GM12875 (cell line): Measurements from ENCODE around the gene STAT2.

Experiments
- H3K4me3 ChIP-seq: one replicate; pipeline ENCODE4 v1.5.1; 2011; ENCODE audit warnings: low read depth, low read length, control low read depth
- CTCF ChIP-seq: IDR thresholded peaks from 2 replicates; pipeline ENCODE4 v1.5.1; 2011; ENCODE audit warnings: low read depth, mild to moderate bottlenecking, control low read depth, inconsistent platforms, low read length, moderate library complexity, borderline replicate concordance; ENCODE audit not compliant: insufficient read depth

STAT2 gene

GRCh38 chr12:56307221-56307965, 52.5 kb downstream of the STAT2 start:
- no peak for TF ChIP-seq CTCF

DNA sequence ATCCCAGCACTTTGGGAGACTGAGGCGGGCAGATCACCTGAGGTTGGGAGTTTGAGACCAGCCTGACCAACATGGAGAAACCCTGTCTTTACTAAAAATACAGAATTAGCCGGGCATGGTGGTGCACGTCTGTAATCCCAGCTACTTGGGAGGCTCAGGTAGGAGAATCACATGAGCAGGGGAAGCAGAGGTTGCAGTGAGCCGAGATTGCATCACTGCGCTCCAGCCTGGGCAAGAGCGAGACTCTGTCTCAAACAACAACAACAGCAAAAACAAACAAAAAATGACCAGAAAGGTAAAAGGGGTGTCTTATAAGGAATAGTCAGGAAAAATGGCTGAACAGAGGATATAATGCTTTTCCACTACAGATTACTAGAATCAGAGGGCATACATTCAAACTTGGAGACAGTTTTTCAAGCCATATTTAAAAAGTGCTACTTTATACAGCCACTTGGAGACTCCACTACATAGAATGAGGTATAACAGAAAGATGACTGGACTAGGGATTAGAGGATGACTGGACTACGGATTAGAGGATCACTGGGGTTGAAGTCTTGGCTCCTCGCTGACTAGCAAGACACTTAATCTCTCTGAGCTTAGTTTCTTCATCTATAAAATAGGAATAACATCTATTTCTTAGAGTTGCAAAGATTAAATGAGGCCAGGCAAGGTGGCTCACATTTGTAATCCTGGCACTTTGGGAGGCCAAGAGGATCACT, 54.9 kb downstream of the STAT2 start:
- no peak for TF ChIP-seq CTCF

More at GRCh38 chr12:56307221-56307965, 52.5 kb downstream of the STAT2 start:
- no peak overlapping the region for H3K4me3 ChIP-seq

DNA sequence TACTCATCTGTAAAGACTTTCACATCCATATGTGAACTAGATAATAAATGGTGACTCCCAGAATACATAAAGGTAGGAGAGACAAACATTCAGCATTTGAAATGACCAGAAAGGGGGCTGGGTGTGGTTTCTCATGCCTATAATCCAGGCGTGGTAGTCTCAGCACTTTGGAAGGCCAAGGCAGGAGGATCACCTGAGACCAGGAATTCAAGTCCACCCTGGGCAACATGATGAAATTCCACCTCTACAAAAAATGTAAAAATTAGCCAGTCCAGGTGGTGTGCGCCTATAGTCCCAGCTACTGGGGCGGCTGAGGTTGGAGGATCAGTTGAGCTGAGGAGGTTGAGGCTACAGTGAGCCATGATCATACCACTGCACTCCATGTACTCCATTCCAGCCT, 55.6 kb downstream of the STAT2 start:
- no peak for TF ChIP-seq CTCF
- H3K4me3 ChIP-seq, result no peak overlapping the region

More for the DNA sequence above, 54.9 kb downstream of the STAT2 start:
- H3K4me3 ChIP-seq, result no peak overlapping the region

DNA sequence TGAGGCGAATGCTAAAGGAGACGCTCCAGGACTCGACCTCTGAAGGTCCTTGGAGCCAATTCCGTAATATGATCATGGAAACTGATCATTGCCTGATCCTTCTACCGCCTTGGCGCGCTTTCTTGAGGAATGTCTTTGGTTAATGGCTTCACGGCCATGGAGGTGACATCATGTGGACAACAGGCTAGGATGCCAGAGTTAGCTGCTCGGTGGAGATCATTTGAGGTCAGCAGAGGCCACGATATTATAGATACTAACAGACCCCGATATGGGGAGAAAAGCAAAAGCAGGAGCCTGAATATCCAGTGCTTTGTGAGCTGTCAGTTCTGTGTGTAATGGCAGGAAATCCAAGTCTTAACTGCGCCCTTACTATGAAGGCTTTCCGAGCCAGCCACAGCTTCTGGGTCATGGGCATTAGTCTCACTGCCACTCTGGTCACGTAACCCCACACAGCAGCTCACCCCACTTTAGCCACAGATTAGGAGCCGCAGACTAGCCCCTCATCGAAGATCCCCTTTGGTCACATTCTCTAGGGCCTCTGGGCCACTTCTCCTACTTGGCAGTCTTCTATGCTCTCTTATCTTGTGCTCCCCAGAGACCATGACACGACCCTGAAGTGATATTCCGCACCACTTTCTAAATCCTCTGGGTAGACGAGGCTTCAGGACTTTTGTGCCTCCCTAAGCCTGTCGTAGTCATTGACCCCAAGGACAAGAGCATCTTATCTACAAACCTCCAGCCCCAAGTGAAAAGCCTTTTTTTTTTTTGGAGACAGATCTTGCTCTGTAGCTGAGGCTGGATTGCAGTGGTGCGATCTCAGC, 59.1 kb downstream of the STAT2 start:
- TF ChIP-seq CTCF, result no peak
- peak overlapping the region; percentile 27 for H3K4me3 ChIP-seq

GRCh38 chr12:56299853-56300643, 59.9 kb downstream of the STAT2 start, which contains the start of gene CS:
CS (minus strand) TSS chr12:56300330; CDS start chr12:56300201, 129 bp downstream.
- TF ChIP-seq CTCF, result no peak

GRCh38 chr12:56299308-56299852, 60.5 kb downstream of the STAT2 start:
- no peak for TF ChIP-seq CTCF
- H3K4me3 ChIP-seq, result peak overlapping the region; percentile 78

More at GRCh38 chr12:56299853-56300643, 59.9 kb downstream of the STAT2 start, which contains the start of gene CS:
- H3K4me3 ChIP-seq, result peak within 1 kb of the TSS; percentile 78
